ENCODE results near the gene SLC6A17.

GRCh38 chr1:110212169-110213142, 62.2 kb downstream of the SLC6A17 start:
- TF ChIP-seq GABPB1 (CRISPR knock-in tag; IDR thresholded peaks at IDR 0.05) (no peak), CTCF (IDR thresholded peaks at IDR 0.05) (no peak), IRF2 (CRISPR knock-in tag; IDR thresholded peaks at IDR 0.05; ENCODE audit: borderline replicate concordance, low read depth) (no peak), EMX1 (CRISPR knock-in tag; IDR thresholded peaks at IDR 0.05) (no peak), JAZF1 (CRISPR knock-in tag; IDR thresholded peaks at IDR 0.05) (no peak), MLX (CRISPR knock-in tag; IDR thresholded peaks at IDR 0.05) (no peak), HMGA2 (CRISPR knock-in tag; IDR thresholded peaks at IDR 0.05) (no peak), NFATC4 (CRISPR knock-in tag; IDR thresholded peaks at IDR 0.05) (no peak), SMAD3 (CRISPR knock-in tag; IDR thresholded peaks at IDR 0.05; ENCODE audit: borderline replicate concordance) (no peak), KAT7 (CRISPR knock-in tag; IDR thresholded peaks at IDR 0.05; ENCODE audit: borderline replicate concordance) (no peak), CBFB (CRISPR knock-in tag; IDR thresholded peaks at IDR 0.05; ENCODE audit: low read depth) (no peak)
- TF ChIP-seq, protein P1, sequence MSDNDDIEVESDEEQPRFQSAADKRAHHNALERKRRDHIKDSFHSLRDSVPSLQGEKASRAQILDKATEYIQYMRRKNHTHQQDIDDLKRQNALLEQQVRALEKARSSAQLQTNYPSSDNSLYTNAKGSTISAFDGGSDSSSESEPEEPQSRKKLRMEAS (CRISPR knock-in tag; IDR thresholded peaks at IDR 0.05), result no peak
- TF ChIP-seq, protein P2, sequence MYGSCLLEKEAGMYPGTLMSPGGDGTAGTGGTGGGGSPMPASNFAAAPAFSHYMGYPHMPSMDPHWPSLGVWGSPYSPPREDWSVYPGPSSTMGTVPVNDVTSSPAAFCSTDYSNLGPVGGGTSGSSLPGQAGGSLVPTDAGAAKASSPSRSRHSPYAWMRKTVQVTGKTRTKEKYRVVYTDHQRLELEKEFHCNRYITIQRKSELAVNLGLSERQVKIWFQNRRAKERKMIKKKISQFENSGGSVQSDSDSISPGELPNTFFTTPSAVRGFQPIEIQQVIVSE (CRISPR knock-in tag; IDR thresholded peaks at IDR 0.05; ENCODE audit: borderline replicate concordance), result no peak
